NCI-H226 (cell line): ENCODE measurements around the gene TMEM126B.
"Not testable (repeated sequence)": the region's sequence is repeated elsewhere in the genome, so short reads cannot be mapped to it uniquely, and the experiment has no call there.

Source experiments
- DNase-seq: peaks from one replicate; pipeline ENCODE4 v3.0.0-alpha.2; 2015

Gene TMEM126B

GRCh38 chr11:85651118-85651517, 22.7 kb downstream of the TMEM126B start:
- DNase-seq, result no peak

- DNase-seq, result no peak
These were observed 24.5 kb downstream of the TMEM126B start for GRCh38 chr11:85652786-85653447.

DNA sequence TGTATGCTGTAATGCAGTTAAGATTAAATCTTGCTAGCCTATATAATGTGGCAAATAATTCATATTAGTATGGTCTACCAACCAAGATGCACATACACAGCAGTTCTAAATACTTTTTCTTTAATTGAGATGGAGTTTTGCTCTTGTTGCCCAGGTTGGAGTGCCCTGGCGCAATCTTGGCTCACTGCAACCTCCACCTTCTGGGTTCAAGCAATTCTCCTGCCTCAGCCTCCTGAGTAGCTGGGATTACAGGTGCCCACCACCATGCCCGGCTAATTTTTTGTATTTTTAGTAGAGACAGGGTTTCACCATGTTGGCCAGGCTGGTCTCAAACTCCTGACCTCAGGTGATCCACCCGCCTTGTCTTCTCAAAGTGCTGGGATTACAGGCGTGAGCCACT, 25.9 kb downstream of the TMEM126B start:
- not testable (repeated sequence) for DNase-seq

GRCh38 chr11:85656777-85657176, 28.4 kb downstream of the TMEM126B start:
- DNase-seq, result no peak

- DNase-seq, result no peak
These were observed 29.8 kb downstream of the TMEM126B start for GRCh38 chr11:85658180-85658579.

DNA sequence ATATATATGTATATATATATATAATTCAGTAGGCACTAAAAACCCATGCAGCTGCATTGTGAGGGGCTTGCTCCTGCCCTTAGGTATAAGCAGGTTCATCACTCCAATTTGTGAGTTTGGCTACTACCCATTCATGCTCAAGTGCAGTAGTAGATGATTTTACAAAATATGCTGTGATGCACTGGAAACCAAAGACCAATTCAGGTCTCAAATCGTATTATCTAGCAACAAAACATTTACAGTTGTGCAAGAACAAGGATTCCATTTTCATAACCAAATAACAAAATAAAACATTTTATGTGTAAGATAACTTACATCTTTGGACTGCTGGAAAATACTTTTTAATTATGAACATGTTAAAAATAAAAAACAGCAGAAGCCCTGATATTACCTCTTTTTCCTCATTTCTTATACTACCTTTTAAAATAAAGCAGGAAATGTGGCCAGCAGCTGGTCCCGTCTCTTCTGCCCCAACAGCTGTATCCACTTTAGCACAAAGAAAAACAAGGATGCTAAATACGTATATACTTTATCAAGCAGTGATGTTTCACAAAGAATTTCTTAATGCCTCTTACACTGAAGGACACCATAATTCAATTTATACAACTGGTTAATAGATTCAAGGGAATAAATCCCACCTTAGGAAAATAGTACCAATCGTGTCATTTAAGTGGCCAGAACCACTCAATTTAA, 33.7 kb downstream of the TMEM126B start:
- DNase-seq, result no peak

DNA sequence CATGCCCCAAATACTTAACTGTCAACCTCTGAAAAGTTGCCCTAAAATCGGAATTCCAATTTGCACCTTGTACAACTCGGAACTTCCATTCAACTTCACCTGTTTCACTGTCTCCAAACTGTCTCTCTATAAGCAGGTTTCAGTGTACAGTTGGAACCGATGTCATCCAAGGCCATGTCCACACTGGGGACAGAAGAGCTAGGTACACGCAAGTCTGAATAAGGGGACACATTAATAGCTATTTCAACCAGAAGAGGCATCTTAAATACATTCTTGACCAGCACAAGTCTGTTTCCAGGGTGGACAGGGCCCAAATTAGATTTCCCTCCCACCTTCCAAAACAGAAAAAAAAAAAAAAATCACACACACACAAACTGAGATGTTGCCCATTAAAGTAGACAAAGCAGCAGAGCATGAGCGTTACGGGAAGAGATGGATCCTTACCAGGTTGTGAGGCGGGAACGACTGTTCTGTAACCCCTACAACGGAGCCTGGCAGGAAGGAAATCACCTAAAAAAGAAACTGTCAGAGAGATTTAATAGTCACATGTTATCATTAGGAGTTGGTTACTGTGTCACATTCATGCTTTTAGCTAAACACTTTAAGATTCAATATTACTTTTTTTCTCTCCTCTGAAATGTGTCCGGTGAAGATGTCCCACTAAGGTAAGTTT, 34.8 kb downstream of the TMEM126B start:
- DNase-seq, result no peak

DNA sequence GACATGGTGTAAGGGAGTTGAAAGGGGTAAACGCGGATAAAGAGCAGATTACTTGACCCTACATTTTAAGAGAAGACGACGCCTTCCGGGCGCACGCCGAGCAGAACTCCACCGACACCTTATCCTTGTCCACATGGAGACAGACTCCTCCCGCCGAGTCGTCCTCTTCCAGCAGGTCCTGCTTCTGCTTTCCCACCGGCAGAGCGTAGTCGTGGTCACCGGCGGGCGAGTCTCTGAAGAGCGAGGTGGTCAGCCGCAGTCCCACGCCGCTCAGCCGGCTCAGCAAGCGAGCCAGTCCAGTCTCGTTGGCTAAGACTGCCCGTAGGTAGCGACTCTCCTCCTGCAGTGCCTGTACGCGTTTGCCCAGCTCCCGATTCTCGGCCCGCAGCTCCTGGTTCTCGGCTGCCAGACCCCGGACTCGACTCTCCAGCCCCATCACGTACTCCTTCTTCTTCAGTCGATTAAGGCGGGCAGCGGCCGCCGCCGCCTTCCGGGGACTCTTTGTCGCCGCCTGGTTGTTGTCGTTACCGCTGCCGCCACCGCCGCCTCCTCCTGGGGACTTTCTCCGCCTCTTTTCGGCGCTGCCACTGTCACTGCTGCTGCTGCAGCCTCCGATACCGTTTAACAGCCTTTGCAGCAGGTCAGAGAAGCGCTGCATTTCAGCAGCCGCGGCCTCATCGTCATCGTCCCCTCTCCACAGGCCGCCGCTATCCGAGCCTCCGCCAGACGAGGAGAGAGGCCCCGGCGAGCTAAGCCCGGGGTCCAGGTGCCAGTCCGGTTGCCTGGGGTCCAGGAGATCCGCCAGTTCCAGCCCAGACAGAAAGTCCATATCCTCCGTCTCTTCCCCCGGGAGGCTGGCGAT, 35.6 kb downstream of the TMEM126B start:
- no peak for DNase-seq

GRCh38 chr11:85664615-85665481, 36.5 kb downstream of the TMEM126B start, which contains the start of gene CREBZF:
Gene CREBZF, minus strand, starts transcription at chr11:85665129. Its CDS starts 254 bp downstream, at chr11:85664875.
- DNase-seq, result peak; percentile 92

DNA sequence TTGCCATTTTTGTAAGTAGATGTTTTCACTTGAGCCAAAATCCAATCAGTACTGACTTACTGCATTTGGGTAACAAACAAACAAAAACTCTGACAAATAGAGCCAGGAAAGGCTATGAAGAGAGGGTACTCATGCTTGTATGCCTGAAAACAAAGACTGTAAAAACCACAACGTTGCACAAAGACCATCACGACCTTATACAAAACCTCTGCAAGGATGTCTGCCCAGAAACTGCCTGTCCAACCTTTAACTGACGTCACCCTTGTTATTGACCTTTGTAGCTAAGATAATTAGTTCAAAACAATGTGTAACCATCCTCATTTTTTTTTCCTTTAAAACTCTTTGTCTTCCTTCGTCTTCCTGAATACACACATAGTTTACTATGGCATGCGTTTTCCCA, 37.3 kb downstream of the TMEM126B start:
- no peak for DNase-seq

- no peak for DNase-seq
These were observed 38.3 kb downstream of the TMEM126B start for GRCh38 chr11:85666687-85667086.

DNA sequence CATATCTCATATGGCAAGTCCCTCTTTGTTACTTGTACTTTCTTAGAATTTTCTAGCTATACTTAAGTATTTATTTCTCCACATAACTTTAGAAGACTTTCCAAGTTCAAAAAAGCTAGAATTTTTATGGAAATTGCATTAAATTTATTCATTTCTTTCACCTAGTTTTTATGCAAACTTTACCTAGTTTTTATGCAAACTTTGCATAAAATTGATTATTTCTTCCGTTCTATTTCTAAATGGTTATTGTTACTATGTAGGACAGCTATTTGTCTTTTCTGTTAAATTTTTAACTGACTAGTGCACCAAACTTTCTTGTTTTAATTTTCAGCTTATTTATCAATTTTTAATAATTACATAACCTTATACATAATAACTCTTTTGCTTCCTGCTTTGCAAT, 39.8 kb downstream of the TMEM126B start:
- DNase-seq, result no peak

DNA sequence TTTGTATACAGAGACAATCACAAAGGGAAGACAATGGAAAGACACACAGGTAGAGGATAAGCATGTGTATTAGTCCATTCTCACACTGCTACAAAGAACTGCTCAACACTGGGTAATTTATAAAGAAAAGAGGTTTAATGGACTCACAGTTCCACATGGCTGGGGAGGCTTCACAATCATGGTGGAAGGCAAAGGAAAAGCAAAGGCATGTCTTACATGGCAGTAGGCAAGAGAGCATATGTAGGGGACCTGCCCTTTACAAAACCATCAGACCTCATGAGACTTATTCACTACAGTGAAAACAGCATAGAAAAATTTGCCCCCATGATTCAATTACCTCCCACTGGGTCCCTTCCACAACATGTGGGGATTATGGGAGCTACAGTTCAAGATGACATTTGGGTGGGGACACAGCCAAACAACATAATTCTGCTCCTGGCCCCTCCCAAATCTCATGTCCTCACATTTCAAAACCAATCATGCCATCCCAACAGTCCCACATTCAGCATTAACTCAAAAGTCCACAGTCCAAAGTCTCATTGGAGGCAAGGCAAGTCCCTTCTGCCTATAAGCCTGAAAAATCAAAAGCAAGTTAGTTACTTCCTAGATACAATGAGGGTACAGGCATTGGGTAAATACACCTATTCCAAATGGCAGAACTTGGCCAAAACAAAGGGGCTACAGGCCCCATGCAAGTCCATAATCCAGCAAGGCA, 42.7 kb downstream of the TMEM126B start:
- DNase-seq, result not testable (repeated sequence)

GRCh38 chr11:85672105-85672902, 43.9 kb downstream of the TMEM126B start:
- DNase-seq, result no peak

DNA sequence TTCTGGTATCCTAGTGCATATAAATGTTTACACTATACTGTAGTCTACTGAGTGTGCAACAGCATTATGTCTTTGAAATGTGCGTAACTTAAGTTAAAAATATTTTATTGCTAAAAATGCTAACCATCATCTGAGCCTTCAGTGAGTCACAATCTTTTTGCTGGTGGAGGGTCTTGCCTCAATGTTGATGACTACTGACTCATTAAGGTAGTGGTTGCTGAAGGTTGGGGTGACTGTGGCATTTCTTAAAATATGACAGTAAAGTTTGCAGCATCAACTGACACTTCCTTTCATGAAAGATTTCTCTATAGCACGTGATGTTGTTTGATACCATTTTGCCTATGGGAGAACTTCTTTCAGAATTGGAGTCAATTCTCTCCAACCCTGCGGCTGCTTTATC, 45.0 kb downstream of the TMEM126B start:
- DNase-seq, result no peak

- no peak for DNase-seq
These were observed 51.2 kb downstream of the TMEM126B start for GRCh38 chr11:85679576-85679975.

DNA sequence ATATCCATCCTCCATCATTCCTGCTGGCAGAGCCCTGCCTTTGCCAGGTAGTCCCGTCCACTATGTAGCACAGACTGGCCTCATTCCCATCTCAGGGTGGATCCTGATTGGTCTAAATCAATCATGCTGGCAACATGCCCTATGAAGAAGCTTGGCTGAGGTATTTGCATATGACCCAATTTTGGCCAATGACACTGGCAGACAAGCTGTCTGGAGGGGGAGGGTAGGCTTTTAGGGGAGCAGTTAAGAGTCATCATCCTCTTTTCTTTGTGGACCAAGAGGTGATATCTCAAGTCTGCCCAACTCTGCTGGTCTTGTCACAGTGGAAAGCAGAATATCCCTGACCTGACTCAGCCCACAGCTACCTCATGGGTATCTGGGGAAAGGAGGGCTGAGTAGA, 52.5 kb downstream of the TMEM126B start:
- no peak for DNase-seq

GRCh38 chr11:85682330-85683305, 54.2 kb downstream of the TMEM126B start:
- DNase-seq, result no peak

DNA sequence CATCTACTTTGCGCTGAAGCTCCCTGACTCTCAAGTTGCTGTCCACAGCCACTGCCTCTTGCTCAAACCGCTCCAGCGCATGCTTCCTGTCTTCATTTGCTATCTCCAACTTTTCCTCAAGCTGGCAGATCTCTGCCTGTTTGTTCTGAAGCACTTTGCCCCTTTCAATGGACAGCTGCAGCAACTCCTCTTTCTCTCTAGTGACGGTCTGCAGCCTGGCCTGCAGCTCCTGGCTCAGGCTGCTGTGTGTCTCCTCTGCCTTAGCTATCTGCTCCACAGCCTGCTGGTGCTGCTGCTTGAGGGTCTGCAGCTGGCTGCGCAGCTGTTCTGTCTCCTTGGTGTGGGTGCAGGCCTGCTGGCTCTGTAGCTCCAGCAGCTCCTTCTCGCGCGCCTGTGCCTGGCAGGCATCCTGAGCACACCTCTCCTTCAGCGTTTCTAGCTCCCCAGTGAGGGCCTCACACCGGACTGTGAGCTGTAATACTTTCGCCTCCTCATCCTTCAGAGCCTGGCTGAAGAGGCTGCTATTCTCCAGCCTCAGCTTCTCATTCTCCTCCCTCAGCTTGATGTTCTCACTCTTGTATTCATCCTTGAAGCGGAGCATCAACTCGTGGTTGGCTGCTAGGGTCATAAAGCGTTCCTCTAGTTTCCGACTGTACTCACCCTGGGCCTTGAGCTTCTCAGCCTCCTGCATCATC, 56.9 kb downstream of the TMEM126B start:
- DNase-seq, result no peak
